Fibroblast of pulmonary artery (primary cell): Measurements from ENCODE around the gene MTMR8.

Source experiments
- DNase-seq: peaks from one replicate; pipeline ENCODE4 v3.0.0-alpha.2; 2010; ENCODE audit warnings: low read depth
- H3K4me3 ChIP-seq: replicated peaks from 2 replicates; pipeline ENCODE4 v1.5.1; 2011; ENCODE audit warnings: low read depth, mild to moderate bottlenecking, control low read depth, low read length, moderate library complexity
- CTCF ChIP-seq: IDR thresholded peaks from 2 replicates; pipeline ENCODE4 v1.5.1; 2011; ENCODE audit warnings: mild to moderate bottlenecking, control low read depth, low read length, inconsistent platforms; ENCODE audit errors: missing control alignments

MTMR8 gene

GRCh38 chrX:64321507-64321906 lies 73.7 kb downstream of the MTMR8 start:
- no peak for DNase-seq
- H3K4me3 ChIP-seq = no peak overlapping the region
- TF ChIP-seq CTCF = no peak

GRCh38 chrX:64313624-64314023 lies 81.6 kb downstream of the MTMR8 start:
- no peak for DNase-seq
- H3K4me3 ChIP-seq = no peak overlapping the region
- no peak for TF ChIP-seq CTCF

- TF ChIP-seq CTCF = no peak
- H3K4me3 ChIP-seq = no peak overlapping the region
Observed at GRCh38 chrX:64306712-64307111, 88.5 kb downstream of the MTMR8 start.

GRCh38 chrX:64291123-64291522 lies 104.1 kb downstream of the MTMR8 start:
- DNase-seq = no peak
- no peak for TF ChIP-seq CTCF
- H3K4me3 ChIP-seq = no peak overlapping the region

More at GRCh38 chrX:64306712-64307111, 88.5 kb downstream of the MTMR8 start:
- DNase-seq = no peak

GRCh38 chrX:64265265-64265664 lies 130.0 kb downstream of the MTMR8 start:
- no peak for DNase-seq
- H3K4me3 ChIP-seq = no peak overlapping the region

GRCh38 chrX:64230123-64230970 lies 164.9 kb downstream of the MTMR8 start, which contains the start of gene ASB12:
Gene ASB12, minus strand, starts transcription at chrX:64230607. Its CDS starts 4,957 bp downstream, at chrX:64225650.
- TF ChIP-seq CTCF = no peak
- DNase-seq = no peak
- H3K4me3 ChIP-seq = no peak within 1 kb of the TSS

More at GRCh38 chrX:64265265-64265664, 130.0 kb downstream of the MTMR8 start:
- no peak for TF ChIP-seq CTCF
